Adrenal gland (tissue), 12 donors: ENCODE results near the gene PSD. TPM values are rescaled to one million over a fixed set of nuclear protein-coding genes. Genes with fewer than 3 reads are reported as not detected.
"Not testable (repeated sequence)": the region's sequence is repeated elsewhere in the genome, so short reads cannot be mapped to it uniquely, and the experiment has no call there.

ENCODE experiments used
- DNase-seq, 7 donors: peaks; one replicate each; pipeline ENCODE4 v3.0.0-alpha.2; 2019 to 2020
- H3K27ac ChIP-seq, 5 donors: fragments of 200-600 bp; sonication (generic) in 4 of 5; 1 replicate in 3 of 5; 2 replicates in 2 of 5; pipeline versions ENCODE4 v1.5.1 to v1.8.0; 2016 to 2020; ENCODE audit warnings: mild to moderate bottlenecking in 1 of 5
- H3K27me3 ChIP-seq: fragments of 200-600 bp; 2 replicates; pipeline ENCODE4 v1.8.0; 2021
- H3K36me3 ChIP-seq, 2 donors: fragments of 200-600 bp; replicated peaks in 1 of 2; 1 replicate in 1 of 2; 2 replicates in 1 of 2; pipeline versions ENCODE4 v1.5.1 to v1.8.0; 2018 to 2022
- H3K4me1 ChIP-seq, 2 donors: fragments of 200-600 bp; replicated peaks in 1 of 2; 1 replicate in 1 of 2; 2 replicates in 1 of 2; pipeline versions ENCODE4 v1.5.1 to v1.8.0; 2018 to 2021
- H3K4me3 ChIP-seq, 4 donors: fragments of 200-600 bp; sonication (generic) in 3 of 4; one replicate each; pipeline ENCODE4 v1.5.1; 2016 to 2018
- H3K9me3 ChIP-seq, 3 donors: fragments of 200-600 bp; sonication (generic) in 1 of 3; replicated peaks in 1 of 3; 1 replicate in 2 of 3; 2 replicates in 1 of 3; pipeline versions ENCODE4 v1.5.1 to v1.8.0; 2016 to 2021
- CTCF ChIP-seq, 6 experiments: fragments of 450-650 bp in 4 of 6; fragments of 200-600 bp in 2 of 6; sonication (generic) in 1 of 6; IDR thresholded peaks; 1 replicate in 5 of 6; 2 replicates in 1 of 6; pipeline versions ENCODE4 v1.5.1 to v1.8.0; 2016 to 2021; ENCODE audit warnings: antibody characterized with exemption in 6 of 6, mild to moderate bottlenecking in 2 of 6, moderate library complexity in 1 of 6
- POLR2A ChIP-seq, 2 donors: fragments of 450-650 bp; IDR thresholded peaks; one replicate each; pipeline ENCODE4 v1.6.1; 2017; ENCODE audit warnings: antibody characterized with exemption in 2 of 2, mild to moderate bottlenecking in 2 of 2, moderate library complexity in 1 of 2
- WGBS, 4 donors: extraction: QIAGEN DNeasy Blood & Tissue Kit in 2 of 4; methylation state at CpG; one replicate each; pipeline versions ENCODE4 v1.1.5 to v1.1.7; 2013 to 2017; 5-methylcytosine and 5-hydroxymethylcytosine counted together
- intact Hi-C, 2 donors: fragments of 100-400 bp; cut with DNase I; formaldehyde crosslinking; loops; one replicate each; pipeline versions ENCODE4 v1.14.1 to v1.15.0; 2022 to 2023
- polyA plus RNA-seq, 3 donors: library from polyadenylated mRNA; stranded (reverse); fragments of 200-250 nt in 2 of 3; fragments of 350-450 nt in 1 of 3; fragmentation: Illumina TruSeq in 1 of 3; extraction: RNeasy Lipid Tissue Mini Kit (QIAGEN cat#74804) in 1 of 3; gene quantifications; one replicate each; pipeline ENCODE4 v1.2.3, GENCODE V29; 2013 to 2014
- total RNA-seq, 9 donors: library from RNA; depleted of rRNA in 4 of 9; stranded (reverse); fragments of >200 nt in 4 of 9; fragments of 120-200 nt in 1 of 9; fragmentation: NEBNext Ultra II Directional in 1 of 9; extraction: Animal tissue kit (Norgen Biotek cat#: 25700) in 1 of 9; gene quantifications; one replicate each; pipeline versions ENCODE4 v1.1.0 to v1.2.4, GENCODE V29; 2013 to 2023
- donor health status: healthy with polysubstance abuse.
- donor health status: Bipolar disorder and iron deficiency.
- donor health status: DM: yes; HTN: yes; CAD: no.
- donor health status: DM: no; HTN: no; CAD: no.
- donor health status: DM: no; HTN: no; CAD: no.
- donor health status: DM: yes; HTN: yes; CAD: no.

Gene PSD
- total and polyA plus RNA-seq, 12 donors, result 0.54 to 43.7 (median 9.4) TPM; not detected in 1

DNA sequence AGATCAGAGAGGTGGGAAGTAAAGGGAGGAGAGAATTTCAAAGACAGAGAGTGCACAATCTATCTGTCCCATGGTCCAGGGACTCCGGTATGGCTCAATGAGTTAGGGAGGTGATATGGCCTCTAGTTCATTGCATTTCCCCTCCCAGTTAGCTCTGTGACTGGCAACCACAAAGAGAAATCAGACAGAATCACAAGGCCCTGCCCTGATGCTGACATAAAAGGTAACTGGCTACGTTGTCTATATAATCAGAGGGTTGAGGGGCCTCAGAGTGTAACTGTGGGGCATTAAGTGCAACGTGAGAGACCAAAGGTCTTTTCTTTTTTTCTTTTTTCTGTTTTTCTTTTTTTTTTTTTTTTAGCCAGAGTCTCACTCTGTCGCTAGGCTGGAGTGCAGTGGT, 40.1 kb upstream of the PSD start:
- TF ChIP-seq POLR2A (IDR thresholded peaks at IDR 0.05) (no peak), CTCF (IDR thresholded peaks at IDR 0.05) (no peak)
- H3K4me3 ChIP-seq, result no peak overlapping the region
- H3K27ac ChIP-seq, result no peak overlapping the region
- no peak for DNase-seq
- 70 to 81% (median 74%) methylated on average over 4 of the region's 4 CpGs for WGBS, 4 donors
- no peaks in the 10 kb centered on the region for H3K27me3 ChIP-seq
- intact Hi-C loops, result no loop called here
- H3K4me1 ChIP-seq, result peaks cover 0 to 10% of the 10 kb centered on the region in 2 donors
- H3K9me3 ChIP-seq, result no peaks in the 10 kb centered on the region
- no peaks in the 10 kb centered on the region for H3K36me3 ChIP-seq

GRCh38 chr10:102457591-102458150, 39.1 kb upstream of the PSD start:
- DNase-seq, result no peak

DNA sequence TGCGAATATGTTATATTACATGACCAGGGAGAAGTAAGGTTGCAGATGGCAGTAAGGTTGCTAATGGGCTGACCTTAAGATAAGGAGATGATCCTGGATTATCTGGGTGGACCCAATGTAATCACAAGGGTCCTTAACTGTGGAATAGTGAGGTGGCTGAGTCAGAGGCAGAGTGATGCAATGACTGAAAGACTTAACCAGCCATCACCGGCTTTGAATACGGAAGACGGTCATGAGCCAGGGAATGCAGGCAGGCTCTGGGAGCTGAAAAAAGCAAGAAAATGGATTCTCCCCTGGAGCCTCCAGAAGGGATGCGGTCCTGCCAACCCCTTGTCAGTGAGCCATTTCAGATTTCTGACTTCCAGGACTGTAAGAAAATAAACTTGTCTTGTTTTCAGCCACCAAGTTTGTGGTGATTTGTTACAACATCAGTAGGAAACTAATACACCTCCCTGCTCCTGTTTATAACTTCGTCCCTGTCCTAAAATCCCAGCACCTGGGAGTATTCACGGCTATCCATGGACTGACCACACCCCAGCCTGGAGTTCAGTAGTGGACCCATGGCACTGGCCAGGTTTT, 37.4 kb upstream of the PSD start:
- peak overlapping the region in 2 of 5 donors; percentile 17 to 46 for H3K27ac ChIP-seq
- intact Hi-C loops, result no loop called here
- H3K27me3 ChIP-seq, result no peaks in the 10 kb centered on the region
- peaks cover 4 to 24% of the 10 kb centered on the region in 2 donors for H3K4me1 ChIP-seq
- H3K4me3 ChIP-seq, result no peak overlapping the region
- WGBS, 4 donors, result 75 to 89% (median 78%) methylated on average over 7 of the region's 7 CpGs
- H3K36me3 ChIP-seq, result no peaks in the 10 kb centered on the region
- no peaks in the 10 kb centered on the region for H3K9me3 ChIP-seq
- TF ChIP-seq CTCF (IDR thresholded peaks at IDR 0.05), result no peak
- TF ChIP-seq POLR2A (IDR thresholded peaks at IDR 0.05), result no peak
- peak in 2 of 7 donors; percentile 48 to 57 for DNase-seq

More at GRCh38 chr10:102457591-102458150, 39.1 kb upstream of the PSD start:
- Histone ChIP-seq H3K27ac (no peak overlapping the region), H3K36me3 (no peaks in the 10 kb centered on the region), H3K27me3 (no peaks in the 10 kb centered on the region), H3K4me1 (peaks cover 0 to 19% of the 10 kb centered on the region in 2 donors), H3K9me3 (no peaks in the 10 kb centered on the region), H3K4me3 (no peak overlapping the region)
- intact Hi-C loops, result no loop called here
- 82 to 96% (median 85%) methylated on average over 9 of the region's 9 CpGs for WGBS, 4 donors
- TF ChIP-seq CTCF (IDR thresholded peaks at IDR 0.05), result no peak
- TF ChIP-seq POLR2A (IDR thresholded peaks at IDR 0.05), result no peak

- H3K9me3 ChIP-seq, H3K36me3 ChIP-seq, DNase-seq, H3K27me3 ChIP-seq, H3K4me3 ChIP-seq, intact Hi-C loops: not testable (repeated sequence)
- peaks cover 4 to 24% of the 10 kb centered on the region in 2 donors for H3K4me1 ChIP-seq
- peak overlapping the region in 1 of 5 donors; percentile 65 for H3K27ac ChIP-seq
- WGBS, 4 donors, result 74 to 81% (median 77%) methylated on average over 13 of the region's 13 CpGs
Measured at GRCh38 chr10:102454662-102455487, 36.3 kb upstream of the PSD start.
